Fibroblast of peridontal ligament (primary cell): Measurements from ENCODE around the gene IPMK.

Experiments
- DNase-seq: peaks from one replicate; pipeline ENCODE4 v3.0.0-alpha.2; 2010; ENCODE audit errors: extremely low read depth

IPMK gene

DNA sequence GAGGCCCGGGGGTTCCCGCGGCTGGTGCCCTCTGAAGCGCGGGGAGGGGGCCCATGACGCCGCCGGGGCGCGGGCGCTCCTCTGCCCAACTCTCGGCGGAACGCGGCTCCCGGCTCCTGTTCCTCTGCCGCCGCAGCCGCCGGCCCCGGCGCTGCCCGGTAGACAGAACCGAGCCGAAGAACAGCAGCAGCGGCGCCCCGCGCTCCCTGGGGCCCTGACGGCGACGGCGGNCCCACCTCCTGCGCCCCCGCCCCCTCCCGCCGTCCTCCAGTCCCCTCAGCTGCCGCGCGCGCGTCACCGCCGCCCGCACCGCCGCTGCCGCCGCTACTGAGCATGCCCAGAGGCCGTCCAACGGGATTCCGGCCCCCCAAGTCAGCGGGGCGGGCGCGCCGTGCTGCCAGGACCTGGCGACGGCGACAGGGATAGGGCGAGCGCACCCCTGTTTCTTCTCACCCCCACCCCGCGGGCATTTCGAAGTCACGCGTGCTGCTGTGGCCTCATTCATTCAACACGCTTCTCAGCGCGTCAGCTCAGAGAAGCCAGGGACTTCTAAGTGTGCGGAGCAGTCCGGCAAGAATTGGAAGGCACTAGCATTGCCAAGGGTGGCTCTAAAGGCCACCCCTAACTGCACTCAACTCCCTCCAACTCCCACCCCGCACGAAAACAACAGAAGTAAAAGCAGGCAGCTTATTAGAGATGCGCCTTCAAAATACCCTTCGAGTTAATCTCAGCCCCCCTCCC, at the start of gene IPMK:
TSS of gene IPMK (minus strand) at position 182 of the 741 bp plus-strand sequence. CDS start 283 bp downstream, outside the sequence.
- peak; percentile 72 for DNase-seq

DNA sequence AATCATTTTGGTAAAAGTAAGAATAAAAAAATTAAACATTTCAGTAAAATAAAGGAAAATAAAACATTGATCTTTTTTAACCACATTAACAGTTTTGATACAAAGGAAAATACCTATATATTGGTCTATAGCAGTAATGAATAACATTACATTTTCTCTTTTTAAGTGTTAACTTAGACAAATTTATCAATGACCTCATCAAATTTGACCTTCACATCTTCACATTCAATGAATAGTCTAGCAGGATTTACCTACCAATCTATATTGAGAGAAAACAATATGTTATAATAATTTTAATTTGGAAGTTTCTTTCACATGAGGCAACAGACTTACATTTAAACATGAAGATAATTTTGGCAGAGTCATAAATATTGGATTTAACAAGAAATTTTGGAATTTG, 49.2 kb upstream of the IPMK start:
- DNase-seq, result no peak

DNA sequence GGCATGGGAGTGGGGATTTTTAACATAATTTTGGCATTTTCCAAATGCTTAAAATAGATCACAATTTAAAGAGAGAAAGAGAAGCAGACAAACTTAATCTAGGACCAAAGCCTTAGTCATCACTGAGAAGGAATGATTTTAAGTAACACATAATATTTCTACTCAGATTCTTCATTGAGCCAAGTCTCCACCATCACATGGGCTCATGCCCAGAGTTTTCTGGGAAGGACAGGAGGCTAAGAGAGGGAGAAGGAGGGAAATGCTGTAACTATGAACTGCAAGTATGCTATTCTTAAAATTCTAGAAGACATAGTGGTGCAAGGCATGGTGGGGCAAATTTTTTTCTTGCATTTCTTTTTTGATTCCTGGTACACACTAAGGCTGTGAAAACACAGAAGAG, 43.3 kb upstream of the IPMK start:
- DNase-seq, result peak; percentile 37

DNA sequence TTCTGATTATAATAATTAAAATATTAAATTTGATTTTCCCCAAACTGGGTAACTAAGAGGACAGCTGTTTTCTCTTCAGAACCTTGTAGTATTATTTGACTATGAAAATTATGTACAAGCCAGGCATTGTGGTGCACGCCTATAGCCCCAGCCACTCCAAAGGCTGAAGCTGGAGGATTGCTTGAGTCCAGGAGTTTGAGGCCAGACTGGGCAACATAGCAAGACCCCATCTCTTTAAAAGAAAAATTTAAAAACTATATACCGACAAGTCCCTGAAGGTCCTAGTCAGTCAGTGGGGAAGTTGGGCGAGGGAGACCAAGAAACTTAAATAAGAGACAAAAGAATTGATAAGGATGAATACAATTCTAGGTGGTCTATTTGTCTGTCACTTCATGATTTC, 40.0 kb upstream of the IPMK start:
- no peak for DNase-seq

DNA sequence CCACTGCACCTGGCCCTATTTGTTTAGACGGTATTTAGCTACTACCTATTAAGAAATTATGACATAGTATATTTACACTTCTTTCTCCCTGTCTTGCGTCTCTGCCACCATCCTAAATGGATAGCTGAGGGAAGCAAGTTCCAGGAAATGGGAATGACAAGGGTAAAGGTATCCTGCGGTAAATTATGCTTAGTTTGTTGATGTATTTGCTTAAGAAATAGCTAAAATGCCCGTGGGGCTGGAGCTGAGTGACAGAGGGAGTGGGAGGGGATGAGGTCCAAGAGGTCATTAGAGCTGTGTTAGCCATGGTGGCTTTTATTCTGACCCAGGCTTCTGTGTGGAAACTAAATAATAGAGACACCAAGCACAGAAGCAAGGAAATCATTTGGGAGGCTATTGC, 38.1 kb upstream of the IPMK start:
- no peak for DNase-seq

DNA sequence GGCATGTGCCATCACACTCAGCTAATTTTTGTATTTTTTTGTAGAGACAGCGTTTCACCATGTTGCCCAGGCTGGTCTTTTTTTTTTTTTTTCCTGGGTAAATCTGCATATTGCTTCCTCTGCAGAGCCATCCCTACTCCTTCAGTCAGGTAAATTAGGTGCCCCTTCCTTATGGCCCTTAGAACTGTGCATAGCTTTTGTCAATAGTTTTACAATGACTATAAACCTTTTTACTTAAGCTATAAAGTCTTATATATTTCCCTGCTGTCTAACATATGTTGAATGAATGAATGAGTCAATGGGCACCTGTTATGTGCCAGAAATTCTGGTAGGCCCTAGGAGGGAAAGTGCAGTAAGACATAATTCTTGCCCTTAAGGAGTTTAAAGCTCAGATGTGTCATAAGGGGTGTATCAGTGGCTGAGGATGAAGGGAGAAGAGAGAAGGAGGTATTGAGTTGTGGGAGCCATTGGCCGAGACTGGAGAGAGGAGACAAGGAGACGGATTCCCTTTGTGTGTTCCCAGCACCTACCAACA, 36.5 kb upstream of the IPMK start:
- DNase-seq, result no peak

DNA sequence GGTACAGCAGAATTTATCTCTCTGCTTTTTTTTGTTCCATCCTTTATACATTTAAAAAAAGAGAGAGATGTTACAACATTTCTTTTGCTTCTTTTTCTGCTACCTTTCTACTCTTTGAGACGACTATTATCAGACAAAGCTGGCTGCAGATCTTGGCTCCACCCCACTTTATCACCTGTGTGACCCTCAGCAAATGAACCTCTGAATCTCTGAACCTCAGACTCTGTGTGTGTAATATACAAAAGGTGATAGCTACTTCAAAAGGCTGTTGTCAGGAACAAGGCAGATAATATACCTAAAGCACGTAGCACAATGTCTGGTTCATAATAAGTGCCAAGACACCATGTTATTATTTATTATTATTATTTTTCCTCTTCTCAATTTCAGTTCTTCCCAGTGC, 34.6 kb upstream of the IPMK start:
- no peak for DNase-seq

DNA sequence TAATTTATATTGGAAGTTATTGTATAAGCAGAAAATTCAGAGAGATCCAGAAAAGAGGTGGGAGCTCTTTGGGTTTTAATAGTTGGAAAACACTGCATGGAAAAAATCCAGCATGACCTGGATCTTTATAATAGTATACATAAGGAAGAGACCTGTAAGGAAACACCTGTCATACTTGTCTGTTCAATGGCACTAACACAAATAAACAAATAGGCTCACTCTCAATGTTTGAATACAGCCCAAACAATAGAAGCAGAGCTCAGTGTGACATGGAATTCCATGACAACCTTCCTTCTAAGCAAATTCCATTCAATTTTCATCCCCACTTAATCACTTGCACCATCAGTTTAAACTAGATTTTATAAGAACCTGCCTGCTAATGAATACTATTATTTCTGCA, 33.0 kb upstream of the IPMK start:
- DNase-seq, result no peak

DNA sequence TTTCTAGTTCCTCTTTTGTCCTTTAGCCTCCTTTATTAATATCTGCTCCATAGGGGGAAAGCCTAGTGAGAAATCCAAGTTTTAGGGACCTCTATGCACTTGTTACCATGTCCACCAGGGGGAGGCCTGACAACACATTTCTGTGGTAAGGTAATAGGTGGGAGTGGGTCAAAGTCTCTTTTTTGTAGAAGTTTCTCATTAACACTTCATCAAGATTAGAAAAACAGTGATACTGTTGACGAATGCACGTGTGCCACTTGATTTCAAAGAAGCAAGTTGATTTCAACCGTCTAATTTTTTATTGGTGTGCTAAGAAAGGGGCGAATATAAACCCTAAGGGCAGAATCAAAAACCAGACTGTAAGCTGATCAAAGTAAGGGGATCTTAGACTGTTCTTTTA, 31.9 kb upstream of the IPMK start:
- peak; percentile 68 for DNase-seq

DNA sequence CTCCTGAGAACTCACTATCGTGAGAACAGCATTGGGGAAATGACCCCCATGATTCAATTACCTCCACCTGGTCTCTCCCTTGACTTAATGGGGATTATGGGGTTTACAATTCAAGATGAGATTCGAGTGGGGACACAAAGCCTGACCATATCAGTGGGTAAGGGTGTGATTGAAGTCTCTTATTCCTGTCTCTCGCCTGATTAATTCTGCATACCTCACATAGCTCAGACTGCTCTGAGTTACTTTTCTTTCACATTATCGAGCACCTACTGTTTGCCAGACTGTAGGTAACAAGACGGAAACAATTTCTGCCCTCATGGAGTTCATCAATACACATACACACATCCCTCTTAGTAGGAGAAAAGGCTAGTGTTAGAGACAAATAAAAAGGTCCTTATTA, 26.3 kb upstream of the IPMK start:
- no peak for DNase-seq

DNA sequence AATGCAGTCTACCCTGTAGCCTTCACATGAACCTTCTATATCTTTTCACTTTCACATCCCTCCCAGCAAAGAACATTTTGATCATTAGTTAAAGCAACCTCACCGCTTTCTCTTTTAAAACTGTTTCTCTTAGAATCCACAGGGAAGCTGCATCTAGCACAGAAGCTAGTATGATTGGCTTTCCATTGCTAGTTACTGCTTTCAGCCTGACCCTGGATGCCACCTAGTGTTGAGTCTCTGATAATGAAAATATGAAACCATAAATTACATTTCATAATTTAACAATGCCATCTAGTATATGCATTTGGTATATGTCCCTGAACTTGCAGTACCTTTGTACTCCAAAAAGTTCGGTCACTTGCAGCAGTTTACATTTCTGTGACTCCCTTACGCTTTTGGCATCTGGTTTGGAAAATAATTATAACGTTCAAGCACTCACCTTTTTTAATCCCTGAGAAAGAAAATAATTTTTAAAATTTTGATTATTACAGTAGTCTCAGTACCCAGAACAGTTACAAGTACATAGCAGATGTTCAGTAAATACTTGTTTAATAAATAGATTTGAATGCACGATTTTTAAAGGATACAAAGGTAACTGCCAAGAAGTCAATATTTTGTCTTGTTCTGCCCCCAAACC, 24.0 kb upstream of the IPMK start:
- peak; percentile 79 for DNase-seq

DNA sequence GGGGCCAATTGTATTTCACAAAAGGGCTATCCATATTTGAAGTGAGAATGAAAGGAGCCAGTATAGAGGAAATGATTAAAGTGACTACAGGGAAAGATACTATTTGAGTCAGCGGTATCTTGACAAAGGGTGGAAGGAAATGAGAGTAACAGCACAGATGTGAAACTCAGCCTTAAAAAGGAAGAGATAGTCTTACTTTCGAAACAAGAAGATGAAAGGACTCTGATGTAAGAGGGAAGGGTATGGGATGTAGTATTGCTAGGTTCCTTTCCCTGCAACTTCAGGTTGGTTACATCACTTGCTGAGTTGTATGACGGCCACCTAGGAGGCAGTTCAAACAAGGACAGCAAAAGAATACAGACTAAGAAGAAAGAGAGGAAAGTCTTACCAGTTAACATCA, 14.9 kb upstream of the IPMK start:
- no peak for DNase-seq

DNA sequence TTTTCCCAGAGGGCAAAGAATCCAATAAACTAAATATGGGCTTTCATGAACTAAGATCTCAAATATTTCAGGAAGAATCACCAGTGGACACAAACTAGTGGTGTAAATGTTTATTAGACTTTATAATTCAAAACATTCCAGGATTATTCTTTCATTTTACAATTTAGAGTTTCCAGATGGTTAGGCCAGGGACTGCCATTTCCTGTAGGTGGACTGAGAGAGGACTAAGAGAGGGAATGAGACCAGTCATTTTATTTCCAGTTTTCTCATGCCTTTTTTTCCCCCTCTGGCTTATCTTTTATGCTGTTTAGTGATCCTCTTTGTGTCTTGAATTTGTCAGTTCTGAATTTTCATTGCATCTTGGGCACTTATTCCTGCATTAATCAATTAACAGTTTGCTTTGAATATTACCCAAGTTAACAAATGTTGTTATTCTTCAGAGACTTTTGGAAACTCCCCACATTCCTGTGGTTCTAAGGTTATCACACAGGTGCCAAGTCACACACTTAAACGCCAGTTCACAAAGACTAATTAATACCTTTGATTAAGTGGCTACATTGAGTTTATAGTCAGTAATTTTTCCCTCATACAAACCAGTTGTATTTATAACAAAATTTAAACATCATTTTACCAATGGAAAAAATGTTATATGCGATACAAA, 13.5 kb upstream of the IPMK start:
- DNase-seq, result no peak

DNA sequence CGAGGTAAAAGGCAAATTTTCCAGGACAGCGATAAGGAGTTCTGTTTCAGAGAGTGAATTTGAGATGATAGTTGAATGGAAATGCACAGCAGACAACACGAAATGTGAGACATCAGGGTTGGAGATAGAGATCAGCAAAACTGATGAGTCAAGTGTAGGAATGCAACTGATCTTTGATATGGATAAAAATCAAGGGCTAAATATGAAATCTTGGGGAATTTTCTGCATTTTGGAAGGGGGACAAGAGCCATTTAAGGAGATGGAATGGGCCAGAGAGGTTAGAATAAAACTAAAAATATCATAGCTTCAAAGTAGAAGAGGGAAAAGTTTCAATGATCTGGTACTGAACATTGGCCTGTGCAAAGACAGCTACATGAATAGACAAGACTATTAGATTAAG, 12.8 kb upstream of the IPMK start:
- no peak for DNase-seq

DNA sequence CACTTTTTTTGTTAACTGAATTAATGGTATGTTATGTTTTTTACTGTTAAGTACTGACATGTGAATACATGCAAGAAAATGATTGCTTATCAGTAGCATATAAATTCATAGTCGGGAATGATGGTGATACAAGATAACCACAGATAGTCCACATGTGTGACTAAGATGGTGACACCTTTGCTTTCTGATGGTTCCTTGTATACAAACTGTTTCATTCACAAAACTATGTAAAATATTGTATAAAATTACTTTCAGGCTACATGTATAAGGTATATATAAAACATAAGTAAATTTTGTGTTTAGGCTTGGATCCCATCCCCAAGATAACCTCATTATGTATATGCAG, 11.2 kb upstream of the IPMK start:
- DNase-seq, result no peak

DNA sequence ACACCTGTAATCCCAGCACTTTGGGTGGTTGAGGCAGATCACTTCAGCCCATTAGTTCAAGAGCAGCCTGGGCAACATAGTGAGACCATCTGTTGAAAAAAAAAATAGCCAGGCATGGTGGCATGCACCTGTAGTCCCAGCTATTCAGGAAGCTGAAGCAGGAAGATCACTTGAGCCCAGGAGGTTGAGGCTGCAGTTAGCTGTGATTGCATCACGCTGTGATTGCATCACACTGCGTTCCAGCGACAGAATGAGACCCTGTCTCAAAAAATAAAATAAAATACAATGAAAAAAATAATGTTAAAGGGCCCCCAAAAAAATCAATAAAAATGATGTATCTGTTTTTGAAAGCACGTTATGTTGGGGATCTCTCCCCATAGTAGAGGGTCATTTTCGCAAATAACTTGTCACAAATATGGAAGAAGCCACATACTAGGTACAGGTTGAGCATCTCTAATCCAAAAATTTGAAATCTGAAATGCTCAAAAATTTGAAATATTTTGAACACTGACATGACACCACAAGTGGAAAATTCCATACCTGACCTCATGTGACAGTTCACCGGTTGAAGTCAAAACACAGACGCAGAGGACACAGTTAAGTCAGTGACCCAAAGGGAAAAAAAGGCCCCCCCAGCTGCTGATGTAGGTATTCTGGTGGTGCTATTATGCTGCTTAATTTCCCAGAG, 10.7 kb upstream of the IPMK start:
- DNase-seq, result no peak

DNA sequence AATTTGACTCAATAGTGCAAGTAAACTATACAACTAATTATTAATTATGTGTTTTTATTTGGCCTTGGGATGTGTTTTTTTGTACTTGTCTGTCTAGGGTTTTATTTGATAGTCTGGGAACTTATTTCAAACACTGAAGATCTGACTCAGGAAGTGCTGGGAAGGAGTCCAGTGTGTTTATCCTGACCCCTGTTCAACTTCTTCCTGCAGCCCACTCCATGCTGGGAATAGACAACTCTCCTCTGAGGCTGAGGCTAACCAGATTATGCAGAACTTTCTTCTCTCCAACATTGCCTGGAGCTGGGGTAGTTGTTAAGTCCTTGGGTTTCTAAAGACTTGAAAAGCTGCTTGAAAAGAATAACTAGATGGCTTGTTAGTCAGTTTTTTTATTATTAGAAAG, 8.2 kb upstream of the IPMK start:
- peak; percentile 45 for DNase-seq

DNA sequence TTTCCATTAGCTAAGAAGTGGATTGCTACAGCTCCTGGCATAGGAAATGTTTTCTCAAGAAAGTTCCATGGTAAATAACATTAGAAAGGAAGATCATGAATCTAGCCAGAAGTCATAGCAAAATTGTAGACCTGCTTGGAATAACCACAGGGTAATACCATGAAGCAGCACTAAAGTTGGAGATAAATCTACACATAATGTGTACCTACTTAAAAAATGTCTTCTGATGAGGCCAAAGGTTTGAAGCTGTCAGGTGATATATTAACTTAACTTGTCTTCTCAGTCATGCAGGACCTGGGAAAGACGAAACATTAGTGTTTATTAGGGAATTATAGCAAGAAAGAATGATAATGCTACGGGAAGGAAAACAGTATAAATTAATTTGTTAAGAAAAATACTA, 7.6 kb upstream of the IPMK start:
- no peak for DNase-seq

DNA sequence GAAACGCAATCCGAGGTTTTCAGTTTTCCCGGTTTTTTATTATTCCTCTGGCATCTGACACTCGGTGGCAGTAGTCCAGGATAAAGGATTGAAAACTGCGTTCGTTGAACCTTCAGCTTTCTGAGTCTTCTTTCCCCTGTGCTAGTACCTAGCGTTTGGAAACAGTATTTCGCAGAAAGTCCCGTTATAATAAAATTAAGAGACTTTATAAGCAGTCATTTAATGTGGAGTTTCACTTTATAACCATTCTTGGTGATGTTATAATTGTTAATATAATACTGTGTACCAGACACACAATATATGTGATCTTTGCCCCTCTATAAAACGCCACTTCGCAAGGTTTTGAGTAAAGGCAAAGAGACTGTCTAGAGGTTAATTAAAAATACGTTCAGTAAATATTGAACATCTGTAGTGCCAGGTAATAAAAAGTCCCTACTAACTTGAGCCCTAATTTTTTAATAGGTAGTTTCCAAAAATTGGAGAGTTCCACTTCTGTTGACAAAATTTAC, 2.1 kb upstream of the IPMK start:
- DNase-seq, result no peak

DNA sequence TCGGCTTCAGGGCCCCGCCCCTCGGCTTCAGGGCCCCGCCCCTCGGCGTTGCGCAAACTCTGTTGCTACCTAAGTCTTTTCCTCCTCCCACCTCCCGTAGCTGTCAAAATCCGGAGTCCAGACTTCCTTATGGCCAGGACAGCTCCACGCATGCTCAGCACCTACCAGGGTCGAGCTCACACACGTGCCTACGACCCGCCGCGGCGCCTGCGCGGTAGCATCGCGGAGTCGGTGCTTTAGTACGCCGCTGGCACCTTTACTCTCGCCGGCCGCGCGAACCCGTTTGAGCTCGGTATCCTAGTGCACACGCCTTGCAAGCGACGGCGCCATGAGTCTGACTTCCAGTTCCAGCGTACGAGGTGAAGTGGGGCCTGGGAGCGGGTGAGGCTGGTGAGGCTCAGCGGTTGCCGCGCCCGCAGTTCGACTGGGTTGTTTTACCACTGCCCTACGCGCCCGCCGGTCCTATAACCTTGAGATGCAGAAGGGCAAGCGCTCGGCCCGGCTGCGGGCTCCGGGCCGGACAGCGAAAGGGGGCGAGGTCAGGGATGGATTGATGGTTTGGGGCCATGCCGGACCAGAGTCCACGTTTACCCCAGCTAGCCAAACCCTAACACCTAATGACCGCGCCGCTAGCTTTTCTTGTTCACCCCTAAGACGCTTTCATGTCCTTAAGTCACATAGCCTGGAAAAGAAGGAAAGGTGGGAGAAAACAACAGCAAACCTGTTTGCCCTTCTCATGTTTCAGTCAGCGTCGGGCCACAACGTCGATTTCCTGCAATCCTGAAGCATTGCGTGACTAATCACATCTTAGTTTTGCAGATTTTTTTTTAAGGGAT, 1.5 kb upstream of the IPMK start, which contains the start of gene CISD1:
TSS of gene CISD1 (plus strand) at position 217 of the 836 bp plus-strand sequence. CDS start at position 329, 112 bp downstream.
- DNase-seq, result peak; percentile 99

DNA sequence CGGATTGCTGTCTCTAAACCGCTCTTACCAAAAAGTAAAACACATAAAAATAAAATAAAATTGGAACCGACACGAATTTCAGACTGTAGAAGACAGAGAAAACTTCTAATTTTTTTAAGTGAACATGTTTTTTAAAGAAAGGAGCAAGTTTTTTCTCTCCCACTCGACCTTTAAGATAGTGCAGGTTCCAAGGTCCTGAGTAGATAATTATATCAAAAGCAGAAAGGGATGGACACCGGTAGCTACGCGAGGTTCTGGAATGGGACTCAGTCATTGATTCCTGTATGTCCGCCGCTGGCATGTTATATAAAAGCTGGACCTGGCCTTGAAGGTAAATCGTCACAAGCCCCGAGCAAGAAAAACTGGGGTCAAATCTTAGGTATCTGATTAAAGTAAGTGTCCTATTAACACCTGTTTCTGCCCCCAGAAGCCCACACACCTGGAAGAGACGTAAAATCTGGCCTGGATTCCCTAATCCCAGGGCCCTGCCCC, 806 bp upstream of the IPMK start:
- DNase-seq, result no peak
